K562 treated with DMSO at 1 percent for 24 hours (cell line): ENCODE results near the gene NRGN. TPM values are rescaled to one million over a fixed set of nuclear protein-coding genes. Genes with fewer than 3 reads are reported as not detected.

Experiments
- total RNA-seq: library from RNA; unstranded; fragments of 300-600 nt; gene quantifications from 2 replicates; pipeline ENCODE4 v1.2.3, GENCODE V29; 2022; ENCODE audit warnings: low read depth; ENCODE audit not compliant: insufficient read depth

NRGN gene
- total RNA-seq, result 17.7 and 18.4 TPM in 2 replicates

DNA sequence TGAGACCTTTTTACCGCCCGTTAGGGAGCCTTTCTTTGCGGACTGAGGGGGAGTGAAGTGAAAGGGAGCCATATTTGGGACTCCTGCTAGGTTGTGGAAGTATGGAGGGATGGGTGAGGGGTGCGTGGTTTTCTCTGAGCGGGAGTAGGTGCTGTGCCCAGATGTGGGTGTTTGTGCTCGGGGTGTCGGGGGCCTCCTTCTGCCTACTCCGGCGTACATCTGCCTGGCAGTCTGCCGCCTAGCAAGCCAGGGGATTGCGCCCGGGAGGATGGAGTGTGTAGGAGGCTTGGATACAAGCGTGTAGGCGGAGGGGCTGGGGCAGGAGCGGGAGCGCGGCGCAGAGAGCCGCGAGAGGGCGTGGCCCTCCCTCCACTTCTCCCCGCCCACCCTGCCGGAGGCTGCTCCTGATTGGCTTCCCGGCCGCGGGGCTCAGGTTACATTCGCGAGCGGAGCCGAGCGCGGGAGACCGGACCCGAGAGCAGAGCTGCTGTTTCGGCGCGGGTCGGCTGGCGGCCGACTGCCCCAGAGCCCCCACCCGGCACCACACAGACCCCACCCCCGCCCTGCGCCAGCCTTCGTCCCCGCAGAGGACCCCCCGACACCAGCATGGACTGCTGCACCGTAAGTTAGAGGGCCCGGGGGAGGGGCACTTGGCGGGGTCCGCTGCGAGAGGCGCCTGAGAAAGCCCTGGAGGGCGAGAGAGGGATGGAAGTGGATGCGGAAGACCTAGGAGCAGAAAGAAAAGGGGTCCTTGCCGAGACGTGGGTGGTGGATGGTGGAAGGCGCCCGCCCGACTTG, at the start of gene NRGN:
TSS of gene NRGN (plus strand) at position 464 of the 798 bp plus-strand sequence. CDS start at position 607, 143 bp downstream.

DNA sequence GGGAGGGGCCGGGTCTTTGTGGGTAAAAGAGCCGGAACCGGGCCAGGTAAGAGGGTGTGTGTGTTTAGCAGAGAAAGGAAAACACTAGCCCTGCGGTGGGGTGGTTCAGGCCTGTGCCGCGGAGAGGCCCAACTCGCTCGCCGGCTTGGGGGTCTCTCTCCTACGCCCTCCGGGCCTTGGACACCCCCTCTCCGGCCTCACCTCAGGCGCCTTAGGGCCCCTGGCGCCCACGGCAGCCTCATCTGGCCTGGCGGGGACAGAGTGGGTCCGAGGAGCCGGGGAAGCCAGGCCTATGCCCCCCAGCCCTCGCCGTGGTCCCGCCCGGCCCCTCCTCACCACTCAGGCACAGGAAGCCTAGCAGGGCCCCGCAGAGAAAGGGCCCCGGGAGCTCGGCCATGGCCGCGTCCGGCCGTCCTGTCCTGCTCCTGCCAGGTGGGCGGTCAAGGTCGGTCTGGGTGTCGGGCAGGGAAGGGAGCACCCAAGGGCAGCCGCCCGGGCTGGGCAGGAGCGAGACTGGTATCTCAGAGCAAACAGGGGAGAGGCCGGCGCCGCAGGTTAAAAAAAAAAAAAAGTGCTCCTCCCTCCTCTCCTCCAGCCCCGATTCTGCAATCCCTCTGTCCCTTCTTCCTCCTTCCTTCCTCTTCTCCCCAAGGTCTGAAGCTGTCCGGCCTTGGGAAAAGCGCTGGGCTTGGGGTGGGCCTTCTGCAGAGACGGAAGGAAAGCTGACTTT, 12.2 kb downstream of the NRGN start, which contains the start of gene VSIG2:
TSS of gene VSIG2 (minus strand) at position 515 of the 730 bp plus-strand sequence. CDS start at position 397, 118 bp downstream.

DNA sequence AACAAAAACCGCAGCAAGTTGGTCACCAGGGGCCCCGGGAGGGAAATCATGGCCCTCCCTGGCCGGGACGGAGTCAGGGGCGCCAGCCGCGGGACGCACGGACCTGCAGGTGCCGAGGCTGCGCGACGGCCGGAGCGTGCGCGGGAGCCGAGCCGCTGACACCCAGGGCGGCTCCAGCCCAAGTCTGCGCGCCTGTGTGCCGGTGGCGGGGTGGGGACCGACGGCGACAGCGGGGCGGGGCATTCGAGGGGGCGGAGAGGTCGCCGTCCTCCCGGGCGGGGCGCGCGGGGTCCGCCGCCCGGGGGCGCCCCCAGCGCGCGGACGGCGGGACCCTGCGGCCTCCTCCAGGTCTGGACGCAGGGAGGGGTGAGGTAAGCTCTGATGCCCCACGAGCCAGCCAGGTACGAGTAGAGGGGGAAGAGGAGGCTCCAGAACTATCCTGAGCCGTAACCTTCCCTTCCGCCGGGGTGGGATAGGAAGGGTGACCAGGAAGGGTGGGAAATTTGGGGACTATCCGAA, 22.4 kb downstream of the NRGN start, which contains the start of gene ESAM:
TSS of gene ESAM (minus strand) at position 186 of the 519 bp plus-strand sequence. CDS start at position 50, 136 bp downstream.

Other genes with a start within 250 kb of the NRGN start
- gene OR8B12, start 196.3 kb upstream of the NRGN start, total RNA-seq, result not detected in 2 replicates
- gene OR8A1, start 169.9 kb upstream of the NRGN start, total RNA-seq, result 0.25 and 0.31 TPM in 2 replicates
- 0.94 and 1.3 TPM in 2 replicates for gene PANX3, start 128.5 kb upstream of the NRGN start, total RNA-seq
- gene TBRG1, start 117.1 kb upstream of the NRGN start, total RNA-seq, result 22.8 and 27.7 TPM in 2 replicates
- gene SIAE, start 66.2 kb upstream of the NRGN start, total RNA-seq, result 3.6 and 3.9 TPM in 2 replicates
- 7.9 and 12.9 TPM in 2 replicates for gene SPA17, start 66.0 kb upstream of the NRGN start, total RNA-seq
- not detected in 2 replicates for gene VSIG2, start 12.3 kb downstream of the NRGN start, total RNA-seq
- gene ESAM, start 22.3 kb downstream of the NRGN start, total RNA-seq, result 0.71 and 1.1 TPM in 2 replicates
- 3.2 and 4.7 TPM in 2 replicates for gene MSANTD2, start 60.5 kb downstream of the NRGN start, total RNA-seq
- gene ROBO3, start 125.5 kb downstream of the NRGN start, total RNA-seq, result 1.3 and 2.5 TPM in 2 replicates
- not detected in 2 replicates for gene ROBO4, start 157.9 kb downstream of the NRGN start, total RNA-seq
- gene HEPN1, start 179.3 kb downstream of the NRGN start, total RNA-seq, result not detected in 2 replicates
- gene HEPACAM, start 196.1 kb downstream of the NRGN start, total RNA-seq, result not detected in 2 replicates
- gene CCDC15, start 214.3 kb downstream of the NRGN start, total RNA-seq, result 2.4 and 4.6 TPM in 2 replicates